DOHH2 (cell line): Measurements from ENCODE around the gene DERA.

Experiments
- EZH2phosphoT487 ChIP-seq: fragments of 200-600 bp; sonication (generic); IDR thresholded peaks from 2 replicates; pipeline ENCODE4 v1.6.1; 2017; ENCODE audit warnings: borderline replicate concordance, mild to moderate bottlenecking, antibody characterized with exemption, low read length, moderate library complexity, mixed read lengths
- TF ChIP-seq, protein P1 (sequence below): fragments of 200-600 bp; sonication (generic); IDR thresholded peaks from one replicate; pipeline ENCODE4 v1.5.1; 2014; ENCODE audit warnings: antibody characterized with exemption, mild to moderate bottlenecking, low read depth, low read length; ENCODE audit not compliant: poor library complexity, severe bottlenecking

DNA sequence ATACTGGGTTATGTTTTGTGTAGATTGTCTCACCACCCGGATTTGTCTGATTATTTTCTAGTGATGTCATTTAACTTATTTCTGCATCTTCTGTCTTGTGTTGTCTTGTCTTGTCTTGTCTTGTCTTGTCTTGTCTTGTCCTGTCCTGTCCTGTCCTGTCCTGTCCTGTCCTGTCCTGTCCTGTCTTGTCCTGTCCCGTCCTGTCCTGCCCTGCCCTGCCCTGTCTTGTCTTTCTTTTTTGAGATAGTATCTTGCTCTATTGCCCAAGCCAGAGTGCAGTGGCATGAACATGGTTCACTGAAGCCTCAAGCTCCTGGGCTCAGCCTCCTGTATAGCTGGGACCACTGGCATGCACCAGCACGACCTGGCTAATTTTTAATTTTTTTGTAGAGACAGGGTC, 25.6 kb downstream of the DERA start:
- TF ChIP-seq EZH2phosphoT487: no peak
- TF ChIP-seq, protein P1, sequence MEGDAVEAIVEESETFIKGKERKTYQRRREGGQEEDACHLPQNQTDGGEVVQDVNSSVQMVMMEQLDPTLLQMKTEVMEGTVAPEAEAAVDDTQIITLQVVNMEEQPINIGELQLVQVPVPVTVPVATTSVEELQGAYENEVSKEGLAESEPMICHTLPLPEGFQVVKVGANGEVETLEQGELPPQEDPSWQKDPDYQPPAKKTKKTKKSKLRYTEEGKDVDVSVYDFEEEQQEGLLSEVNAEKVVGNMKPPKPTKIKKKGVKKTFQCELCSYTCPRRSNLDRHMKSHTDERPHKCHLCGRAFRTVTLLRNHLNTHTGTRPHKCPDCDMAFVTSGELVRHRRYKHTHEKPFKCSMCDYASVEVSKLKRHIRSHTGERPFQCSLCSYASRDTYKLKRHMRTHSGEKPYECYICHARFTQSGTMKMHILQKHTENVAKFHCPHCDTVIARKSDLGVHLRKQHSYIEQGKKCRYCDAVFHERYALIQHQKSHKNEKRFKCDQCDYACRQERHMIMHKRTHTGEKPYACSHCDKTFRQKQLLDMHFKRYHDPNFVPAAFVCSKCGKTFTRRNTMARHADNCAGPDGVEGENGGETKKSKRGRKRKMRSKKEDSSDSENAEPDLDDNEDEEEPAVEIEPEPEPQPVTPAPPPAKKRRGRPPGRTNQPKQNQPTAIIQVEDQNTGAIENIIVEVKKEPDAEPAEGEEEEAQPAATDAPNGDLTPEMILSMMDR: no peak
